ENCODE measurements around the gene ABCC4.

- TF ChIP-seq EZH2 (IDR thresholded peaks at IDR 0.05; ENCODE audit: borderline replicate concordance): no peak
- TF ChIP-seq CTCF (IDR thresholded peaks at IDR 0.05; ENCODE audit: poor library complexity): no peak
- TF ChIP-seq EZH2phosphoT487 (IDR thresholded peaks at IDR 0.05; ENCODE audit: low read depth, severe bottlenecking, unreplicated experiment): no peak
Measured at GRCh38 chr13:95019886-95020285, 281.4 kb downstream of the ABCC4 start.

Measured in hepatocyte (in vitro differentiated cells).